ENCODE results near the gene SLC34A1. TPM values are rescaled to one million over a fixed set of nuclear protein-coding genes. Genes with fewer than 3 reads are reported as not detected.

The SLC34A1 gene
- total RNA-seq, 2 experiments from 2014 or later, result 2.0 to 2.1 TPM

Other genes with a start within 250 kb of the SLC34A1 start
- 10 to 100 TPM; 44.1 to 48.8 TPM for gene RAB24, start 80.7 kb upstream of the SLC34A1 start, total RNA-seq
- gene PRELID1, start 80.6 kb upstream of the SLC34A1 start, total RNA-seq, result 100 to 1,000 TPM; 152 to 154 TPM
- 10 to 100 TPM; 93.2 to 96.9 TPM for gene MXD3, start 72.5 kb upstream of the SLC34A1 start, total RNA-seq
- gene LMAN2, start 32.8 kb upstream of the SLC34A1 start, total RNA-seq, result 100 to 1,000 TPM; 119 to 127 TPM
- gene RGS14, start 26.5 kb upstream of the SLC34A1 start, total RNA-seq, result 100 to 1,000 TPM; 112 to 117 TPM
- gene PFN3, start 16.2 kb downstream of the SLC34A1 start, total RNA-seq, result not detected
- gene F12, start 25.1 kb downstream of the SLC34A1 start, total RNA-seq, result 1 to 10 TPM; 3.2 to 3.5 TPM
- gene GRK6, start 42.2 kb downstream of the SLC34A1 start, total RNA-seq, result 100 to 1,000 TPM; 206 to 213 TPM
- 10 to 100 TPM in 1 of 2 experiments, 1 to 10 TPM in 1; 9.8 to 11.6 TPM for gene PRR7, start 62.4 kb downstream of the SLC34A1 start, total RNA-seq
- 100 to 1,000 TPM in 1 of 2 experiments, 10 to 100 TPM in 1; 92.9 to 104 TPM for gene DBN1, start 89.2 kb downstream of the SLC34A1 start, total RNA-seq
- gene PDLIM7, start 113.2 kb downstream of the SLC34A1 start, total RNA-seq, result 10 to 100 TPM; 62.5 to 67.3 TPM
- 1 to 10 TPM; 7.3 to 7.8 TPM for gene DOK3, start 125.4 kb downstream of the SLC34A1 start, total RNA-seq
- gene DDX41, start 132.5 kb downstream of the SLC34A1 start, total RNA-seq, result 100 to 1,000 TPM; 135 to 149 TPM
- gene FAM193B, start 170.1 kb downstream of the SLC34A1 start, total RNA-seq, result 100 to 1,000 TPM in 1 of 2 experiments, 10 to 100 TPM in 1; 95.8 to 105 TPM
- 100 to 1,000 TPM; 104 to 109 TPM for gene TMED9, start 207.8 kb downstream of the SLC34A1 start, total RNA-seq
- 10 to 100 TPM; 17.3 to 19.5 TPM for gene B4GALT7, start 215.7 kb downstream of the SLC34A1 start, total RNA-seq